HPDE6-E6E7 (cell line): Measurements from ENCODE around the gene METAP2.
A peak's percentile ranks its signal among the peaks of the same experiment; 100 is the strongest.
"Not testable (repeated sequence)": the region's sequence is repeated elsewhere in the genome, so short reads cannot be mapped to it uniquely, and the experiment has no call there.

Experiments used
- DNase-seq: peaks from one replicate; pipeline ENCODE4 v3.0.0; 2011; ENCODE audit warnings: missing footprints; ENCODE audit errors: extremely low spot score

METAP2 gene

DNA sequence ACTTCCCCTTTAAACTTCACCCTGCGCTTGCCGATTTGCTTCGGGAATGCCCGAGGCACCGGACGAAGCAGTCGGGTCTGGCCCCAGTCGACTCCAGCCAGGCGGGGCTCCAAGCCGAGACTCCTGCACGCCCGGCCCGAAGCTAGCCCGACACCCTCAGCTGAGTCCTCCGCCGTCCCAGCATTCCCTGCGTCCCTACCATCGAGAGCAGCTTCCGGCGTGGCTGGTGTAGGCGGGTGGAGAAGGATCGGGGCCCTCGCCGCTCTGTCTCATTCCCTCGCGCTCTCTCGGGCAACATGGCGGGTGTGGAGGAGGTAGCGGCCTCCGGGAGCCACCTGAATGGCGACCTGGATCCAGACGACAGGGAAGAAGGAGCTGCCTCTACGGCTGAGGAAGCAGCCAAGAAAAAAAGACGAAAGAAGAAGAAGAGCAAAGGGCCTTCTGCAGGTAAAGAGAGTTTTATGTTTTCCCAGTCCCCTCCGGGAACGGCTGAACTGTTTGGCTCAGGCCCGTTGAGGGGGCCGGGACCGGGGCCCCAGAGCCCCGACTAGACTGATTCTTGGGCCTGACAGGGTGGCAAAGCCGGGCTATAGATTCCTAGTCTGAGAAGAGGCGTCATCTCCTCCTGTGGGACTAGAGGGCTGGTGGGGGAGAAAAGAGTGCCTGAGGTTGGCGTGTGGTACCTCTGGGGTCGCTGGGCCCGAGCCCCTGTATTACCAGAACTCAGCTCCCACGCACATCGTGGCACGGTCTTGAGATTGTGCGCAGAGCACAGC lies at the start of gene METAP2:
TSS of gene METAP2 (plus strand) at position 269 of the 776 bp plus-strand sequence. CDS start at position 297, 28 bp downstream.
- peak; percentile 93 for DNase-seq

DNA sequence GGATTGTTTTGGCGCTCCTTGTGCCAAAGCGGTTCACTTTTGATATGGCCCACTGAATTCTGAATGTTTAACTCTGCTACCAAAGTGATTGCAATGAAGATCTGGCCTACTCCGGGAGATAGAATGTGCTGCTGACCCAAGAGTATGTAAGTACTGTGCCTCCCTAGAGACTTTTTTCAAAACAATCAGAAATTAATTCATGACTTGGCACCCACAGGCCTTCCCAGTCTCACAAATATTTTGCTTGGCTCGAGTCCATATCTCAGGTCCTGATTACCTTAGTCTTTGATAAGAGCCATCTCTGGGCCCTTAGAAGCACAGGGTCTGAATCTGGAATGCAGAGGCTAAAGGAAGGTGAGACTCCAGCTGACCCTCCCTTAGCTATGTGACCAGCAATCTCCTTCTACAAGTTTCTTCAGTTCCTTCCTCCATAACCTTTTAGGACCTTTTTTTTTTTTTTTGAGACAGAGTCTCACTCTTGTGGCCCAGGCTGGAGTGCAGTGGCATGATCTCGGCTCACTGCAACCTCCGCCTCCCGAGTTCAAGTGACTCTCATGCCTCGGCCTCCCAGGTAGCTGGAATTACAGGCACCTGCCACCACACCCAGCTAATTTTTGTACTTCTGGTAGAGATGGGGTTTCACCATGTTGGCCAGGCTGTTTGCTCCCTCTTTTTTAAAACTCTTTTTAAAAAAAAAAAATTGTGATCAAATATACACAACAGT lies 49.5 kb upstream of the METAP2 start:
- no peak for DNase-seq

DNA sequence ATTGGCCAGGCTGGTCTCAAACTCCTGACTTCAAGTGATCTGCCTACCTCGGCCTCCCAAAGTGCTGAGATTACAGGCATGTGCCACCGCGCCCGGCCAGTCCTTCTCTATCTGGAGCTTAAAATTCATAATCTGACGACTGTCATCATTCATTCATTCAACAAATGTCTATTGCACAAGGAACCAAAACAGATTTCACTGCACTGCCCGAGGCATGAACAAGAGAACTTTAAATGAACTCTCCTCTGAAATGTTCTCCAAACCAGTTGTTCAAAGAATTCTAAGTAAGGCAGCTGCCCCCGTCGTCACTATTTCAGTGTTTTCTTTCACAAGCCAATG lies 44.8 kb upstream of the METAP2 start:
- no peak for DNase-seq

DNA sequence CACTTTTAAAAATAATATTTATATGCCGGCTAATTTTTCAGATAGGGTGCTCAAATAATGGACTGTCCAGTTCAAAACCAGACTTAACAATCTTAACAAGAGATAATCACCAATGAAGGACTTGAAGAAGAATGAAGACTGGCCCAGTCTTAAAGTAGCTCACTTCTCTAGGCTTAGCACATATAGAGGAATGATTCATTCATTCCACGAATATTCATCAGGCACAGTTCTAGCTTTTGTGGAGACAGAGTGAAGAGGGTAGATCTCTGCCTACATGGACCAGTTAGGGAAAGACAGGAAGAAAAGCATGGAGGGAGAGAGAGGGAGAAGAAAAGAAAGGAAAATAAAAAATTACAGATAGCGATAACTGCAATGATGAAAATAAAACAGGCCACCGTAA lies 42.8 kb upstream of the METAP2 start:
- DNase-seq, result no peak

DNA sequence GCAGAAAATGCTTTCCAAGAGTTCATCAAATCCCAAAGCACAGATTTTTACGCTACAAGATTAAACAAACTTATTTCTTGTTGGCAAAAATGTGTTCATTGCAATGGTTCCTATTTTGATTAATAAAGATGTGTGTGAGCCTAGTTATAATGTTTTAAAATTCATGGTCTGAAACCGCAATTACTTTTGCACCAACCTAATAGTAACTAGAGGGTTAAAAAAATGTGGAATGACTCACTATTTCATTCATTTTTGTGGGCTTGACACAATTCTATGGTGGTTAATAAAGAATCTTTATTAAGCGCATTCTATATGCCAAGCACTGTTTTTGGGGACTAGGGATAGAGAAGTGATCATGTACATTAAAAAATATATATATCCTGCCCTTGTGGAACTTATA lies 38.6 kb upstream of the METAP2 start:
- DNase-seq, result no peak

DNA sequence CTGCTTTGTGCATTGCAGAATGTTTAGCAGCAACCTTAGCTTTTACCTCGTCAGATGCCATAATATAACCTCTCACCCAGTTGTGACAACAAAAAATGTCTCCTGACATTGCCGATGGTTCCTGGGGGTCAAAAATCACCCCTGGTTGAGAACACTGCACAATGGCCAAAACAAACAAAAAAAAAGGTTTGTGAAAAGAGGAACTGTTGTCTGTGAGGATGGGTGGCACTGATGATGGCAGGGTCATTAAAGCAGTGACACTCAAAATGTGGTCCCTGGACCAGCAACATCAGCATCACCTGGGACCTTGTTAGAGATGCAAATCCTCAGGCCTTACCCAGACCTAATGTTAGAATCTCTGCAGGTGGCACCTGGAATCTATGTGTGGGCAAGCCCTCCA lies 36.4 kb upstream of the METAP2 start:
- no peak for DNase-seq

DNA sequence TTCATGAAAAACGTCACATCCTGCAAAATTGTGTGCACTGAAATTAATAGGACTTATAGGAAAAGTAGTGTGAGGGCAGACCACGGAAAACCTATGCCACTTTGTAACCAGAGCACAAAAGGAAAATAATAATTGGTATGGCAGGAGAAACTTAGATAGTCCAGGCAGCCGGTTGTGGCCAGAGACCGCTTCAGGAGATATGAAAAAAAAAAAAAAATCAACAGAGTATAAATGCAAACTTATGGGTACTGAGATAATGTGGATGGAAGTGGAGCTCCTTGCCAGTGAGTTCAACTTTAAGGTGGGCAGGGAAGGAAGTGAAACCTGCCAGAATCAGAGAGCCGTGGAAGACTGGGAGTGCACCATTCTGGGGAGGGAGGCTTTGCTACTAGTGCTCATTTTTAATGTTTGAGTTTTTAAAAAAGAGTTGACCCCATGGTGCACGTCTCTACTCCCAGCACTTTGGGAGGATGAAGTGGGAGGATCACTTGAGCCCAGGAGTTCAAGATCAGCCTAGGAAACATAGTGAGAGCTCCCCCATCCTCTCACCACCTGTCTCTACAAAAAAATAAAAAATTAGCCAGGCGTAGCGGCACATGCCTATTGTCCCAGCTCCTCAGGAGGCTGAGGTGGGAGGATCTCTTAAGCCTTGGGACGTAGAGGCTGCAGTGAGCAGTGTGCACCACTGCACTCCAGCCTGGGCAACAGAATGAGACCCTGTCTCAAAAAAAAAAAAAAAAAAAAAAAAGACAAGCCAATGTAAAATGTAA lies 34.3 kb upstream of the METAP2 start:
- no peak for DNase-seq

DNA sequence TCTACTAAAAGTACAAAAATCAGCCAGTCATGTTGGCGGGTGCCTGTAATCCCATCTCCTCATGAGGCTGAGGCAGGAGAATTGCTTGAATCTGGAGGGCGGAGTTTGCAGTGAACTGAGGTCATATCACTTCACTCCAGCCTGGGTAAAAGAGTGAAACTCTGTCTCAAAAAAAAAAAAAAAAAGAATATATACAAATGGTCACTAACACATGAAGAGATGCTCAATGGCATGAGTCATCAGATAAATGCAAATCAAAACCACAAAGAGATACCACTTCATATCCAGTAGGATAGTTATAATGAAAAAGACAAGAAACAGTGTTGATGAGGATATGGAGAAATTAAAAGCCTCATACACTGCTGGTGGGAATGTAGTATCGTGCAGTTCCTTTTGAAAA lies 33.6 kb upstream of the METAP2 start:
- no peak for DNase-seq

DNA sequence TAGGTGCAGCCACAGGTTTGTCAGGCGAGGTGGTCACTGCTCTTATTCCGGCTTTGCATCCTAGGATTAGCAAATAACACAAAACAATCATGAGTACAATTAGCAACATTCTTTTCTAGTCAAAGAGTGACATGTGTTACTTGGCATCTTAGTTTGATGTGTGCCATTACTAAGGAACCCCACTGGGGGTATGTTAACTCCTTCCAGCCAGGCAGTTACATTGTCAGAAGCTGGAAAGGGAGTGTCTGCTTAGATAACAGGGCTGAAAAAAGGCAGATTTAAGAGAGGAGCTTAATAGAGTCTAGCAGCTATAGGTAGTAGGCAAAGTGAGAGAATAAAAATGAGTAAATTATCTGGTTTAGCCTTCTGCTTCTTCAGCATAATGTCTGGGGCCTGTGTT lies 30.5 kb upstream of the METAP2 start:
- DNase-seq, result no peak

DNA sequence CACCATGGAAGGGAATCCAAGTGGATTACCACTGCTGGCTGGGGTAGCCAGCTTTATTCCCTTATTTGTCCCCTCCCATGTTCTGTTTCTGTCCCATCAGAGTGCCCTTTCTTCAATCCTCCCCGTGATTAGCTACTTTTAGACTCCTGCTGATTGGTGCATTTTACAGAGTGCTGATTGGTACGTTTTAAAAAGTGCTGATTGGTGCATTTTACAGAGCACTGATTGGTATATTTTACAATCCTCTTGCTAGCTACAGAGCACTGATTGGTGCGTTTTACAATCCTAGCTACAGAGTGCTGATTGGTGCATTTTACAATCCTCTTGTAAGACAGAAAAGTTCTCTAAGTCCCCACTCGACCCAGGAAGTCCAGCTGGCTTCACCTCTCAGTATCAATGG lies 28.9 kb upstream of the METAP2 start:
- DNase-seq, result not testable (repeated sequence)

DNA sequence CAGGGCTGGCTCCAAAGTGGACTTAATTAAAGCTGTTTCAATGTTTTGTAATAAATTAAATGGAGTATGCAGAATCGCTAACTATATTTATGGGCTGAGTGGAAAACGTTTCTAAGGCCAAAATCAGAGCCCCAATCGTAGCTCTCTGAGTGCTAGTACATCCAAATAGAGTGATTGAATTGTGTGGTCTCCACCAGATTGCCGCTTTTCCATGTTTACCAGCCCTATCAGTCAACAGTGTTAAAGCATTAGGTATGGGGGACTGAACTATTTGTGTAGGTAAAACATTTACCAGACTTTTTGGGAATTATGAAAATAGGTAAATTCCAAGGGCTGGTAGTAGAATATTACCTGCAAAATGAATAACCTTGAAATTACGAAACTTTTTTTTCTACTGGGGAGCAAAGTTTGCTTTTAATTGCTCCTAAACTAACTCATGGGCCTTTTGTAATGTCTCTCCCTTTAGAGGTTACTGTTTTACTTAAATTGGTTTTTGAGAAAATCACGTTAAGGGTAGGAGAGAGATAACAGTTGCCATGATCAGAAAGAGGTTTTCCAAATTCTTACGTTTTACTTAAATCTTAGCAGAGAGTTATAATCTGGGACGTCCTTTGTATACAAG lies 28.0 kb upstream of the METAP2 start:
- no peak for DNase-seq

DNA sequence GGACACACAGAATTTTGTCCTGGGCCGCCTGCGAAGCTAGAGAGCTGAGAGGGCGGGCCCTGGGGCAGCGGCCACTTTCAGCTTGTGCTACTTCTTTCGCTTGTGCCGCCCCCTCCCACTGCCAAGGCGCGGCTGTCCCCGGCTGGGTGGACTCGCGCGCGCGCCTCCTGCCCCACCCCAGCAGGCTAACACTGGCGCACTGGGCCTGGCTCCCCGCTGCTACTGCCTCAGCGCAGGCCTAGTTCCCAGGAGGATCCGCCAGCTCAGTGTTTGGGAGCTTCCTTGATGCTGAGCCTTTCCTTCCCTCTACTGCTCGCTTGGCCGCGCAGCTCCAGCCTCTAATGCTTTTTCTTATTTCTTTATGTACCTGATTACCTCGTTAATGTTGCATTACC lies 27.4 kb upstream of the METAP2 start:
- DNase-seq, result no peak

DNA sequence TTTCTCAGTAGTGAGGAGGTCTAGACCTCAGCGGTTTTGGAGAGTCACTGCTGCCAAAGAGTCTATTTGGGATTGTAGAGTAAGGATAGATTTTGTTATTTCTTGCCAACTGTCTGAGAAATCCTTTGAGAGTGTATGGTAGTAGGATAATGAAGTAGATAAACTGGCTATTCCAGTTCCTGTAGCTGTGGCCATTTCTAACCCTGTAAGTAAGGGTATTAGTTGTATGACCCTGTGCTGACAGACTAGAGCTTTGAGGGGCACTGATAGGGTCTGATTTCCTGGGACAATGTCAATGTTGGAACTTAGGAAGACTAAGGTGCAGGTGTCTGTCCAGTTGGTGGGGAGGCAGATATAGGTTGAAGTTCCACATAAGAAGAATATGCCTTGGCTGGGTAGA lies 24.3 kb upstream of the METAP2 start:
- DNase-seq, result not testable (repeated sequence)

DNA sequence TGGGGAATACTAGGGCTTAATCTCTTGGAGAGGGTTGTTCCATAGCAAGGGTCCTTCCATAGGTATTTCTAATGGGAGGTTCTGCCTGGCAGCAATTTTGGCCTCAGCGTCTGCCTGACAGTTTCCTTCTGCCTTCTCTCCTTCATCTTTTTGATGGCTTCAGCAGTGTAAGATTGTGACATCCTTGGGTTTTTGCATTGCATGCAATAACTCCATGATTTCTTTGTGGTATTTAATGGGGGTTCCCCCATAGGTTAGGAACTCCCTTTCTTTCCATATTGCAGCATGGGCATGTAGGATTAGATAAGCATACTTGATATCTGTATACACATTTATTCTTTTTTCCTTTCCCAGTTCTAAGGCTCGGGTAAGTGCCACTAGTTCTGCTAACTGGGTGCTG lies 21.5 kb upstream of the METAP2 start:
- not testable (repeated sequence) for DNase-seq

DNA sequence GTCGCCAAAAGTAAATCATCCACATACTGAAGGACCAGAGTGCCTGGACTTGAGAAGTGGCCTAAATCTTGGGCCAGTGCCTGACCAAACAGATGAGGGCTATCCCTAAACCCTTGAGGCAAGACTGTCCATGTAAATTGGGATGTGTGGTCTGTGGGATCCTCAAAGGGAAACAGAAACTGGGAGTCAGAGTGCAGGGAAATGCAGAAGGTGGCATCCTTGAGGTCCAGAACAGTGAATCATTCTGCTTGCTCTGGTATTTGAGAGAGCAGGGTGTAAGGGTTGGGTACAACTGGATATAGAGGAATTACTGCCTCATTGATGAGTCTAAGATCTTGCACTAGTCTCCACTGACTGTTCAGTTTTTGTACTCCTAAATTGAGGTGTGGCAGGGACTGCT lies 20.1 kb upstream of the METAP2 start:
- DNase-seq, result not testable (repeated sequence)

DNA sequence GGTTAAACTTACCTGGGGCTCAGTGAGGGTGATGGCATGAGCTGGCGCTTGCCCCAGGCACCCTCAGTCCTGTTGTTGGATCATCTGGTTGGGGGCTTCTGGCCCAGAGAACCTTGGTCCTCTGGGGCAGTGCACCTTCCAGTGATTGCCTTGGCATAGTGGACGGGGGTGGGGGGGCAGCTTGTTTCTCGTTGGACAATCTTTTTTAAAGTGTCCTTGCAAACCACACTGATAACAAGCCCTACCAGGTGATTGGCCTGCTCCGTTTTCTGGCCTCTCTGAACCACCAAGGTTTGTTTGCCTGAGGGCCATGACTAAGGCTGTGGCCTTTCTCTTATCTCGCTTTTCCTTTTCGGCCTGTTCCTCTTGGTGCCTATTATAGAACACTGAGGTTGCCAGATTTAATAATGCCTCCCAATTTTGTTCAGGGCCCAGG lies 19.2 kb upstream of the METAP2 start:
- DNase-seq, result not testable (repeated sequence)

DNA sequence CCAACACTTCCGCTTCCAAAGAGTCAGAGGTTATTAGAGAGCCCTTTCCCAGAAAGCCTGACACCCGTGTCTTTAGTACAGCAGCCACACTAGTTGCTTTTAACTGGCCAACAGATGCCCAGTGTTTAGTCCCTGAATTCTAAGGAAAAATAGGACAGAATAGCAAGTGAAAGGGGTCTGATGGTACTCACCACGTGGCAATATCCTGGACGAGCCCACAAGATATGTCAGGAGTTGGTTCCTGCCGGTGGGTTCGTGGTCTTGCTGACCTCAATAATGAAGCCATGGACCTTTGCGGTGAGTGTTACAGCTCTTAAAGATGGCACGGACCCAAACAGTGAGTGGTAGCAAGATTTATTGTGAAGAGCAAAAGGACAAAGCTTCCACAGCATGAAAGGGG lies 16.3 kb upstream of the METAP2 start:
- DNase-seq, result not testable (repeated sequence)

DNA sequence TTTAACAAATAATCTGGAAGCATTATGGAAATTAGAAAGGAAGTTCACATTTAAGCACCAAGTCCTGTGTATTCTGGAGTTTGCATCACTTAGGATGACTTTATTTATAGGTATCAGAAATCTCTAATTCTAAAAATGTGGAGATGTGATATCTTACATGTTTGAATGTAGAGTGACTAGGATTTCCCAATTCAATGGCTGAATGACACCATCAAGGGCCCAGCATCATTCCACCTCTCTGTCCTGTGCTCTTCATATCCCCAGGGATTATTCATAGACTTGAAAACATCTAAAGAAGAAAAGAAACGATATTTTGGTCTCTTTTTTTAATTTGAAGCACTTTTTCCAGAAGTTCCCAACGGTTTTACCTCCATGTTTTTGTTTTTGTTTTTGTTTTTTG lies 15.2 kb upstream of the METAP2 start:
- DNase-seq, result no peak

DNA sequence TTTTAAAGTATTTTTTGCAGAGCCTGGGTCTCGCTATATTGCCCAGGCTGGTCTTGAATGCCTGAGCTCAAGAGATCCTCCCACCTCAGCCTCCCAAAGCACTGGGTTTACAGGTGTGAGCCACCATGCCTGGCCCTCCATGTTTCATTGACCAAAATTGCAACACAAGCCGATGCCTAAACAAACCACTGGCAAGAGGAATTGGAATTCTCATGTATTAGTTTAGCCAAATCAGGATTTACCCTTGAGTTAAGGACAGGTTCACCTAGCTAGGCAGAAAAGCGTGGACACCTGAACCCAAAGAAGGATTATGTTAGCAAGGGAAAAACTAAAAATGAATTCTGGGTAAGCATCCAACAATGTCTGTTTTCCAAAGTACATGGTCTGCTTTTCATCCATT lies 14.6 kb upstream of the METAP2 start:
- DNase-seq, result no peak

DNA sequence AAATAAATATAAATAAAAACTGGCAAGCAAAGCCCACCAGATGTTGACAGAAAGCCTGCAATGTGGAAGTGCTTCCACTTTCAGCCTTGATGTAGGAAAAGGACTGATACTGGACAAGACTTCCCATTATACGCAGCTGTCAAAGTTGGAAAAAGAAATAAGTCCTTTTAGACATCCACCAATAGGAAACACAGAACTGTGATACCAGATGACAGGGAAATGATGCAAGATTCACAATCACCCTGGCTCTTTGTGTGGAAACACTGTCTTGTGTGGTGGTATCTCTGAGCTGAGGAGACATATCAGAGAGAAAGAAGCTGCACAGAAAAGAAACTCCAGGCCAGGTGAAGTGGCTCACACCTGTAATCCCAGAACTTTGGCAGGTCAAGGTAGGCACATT lies 13.8 kb upstream of the METAP2 start:
- no peak for DNase-seq

DNA sequence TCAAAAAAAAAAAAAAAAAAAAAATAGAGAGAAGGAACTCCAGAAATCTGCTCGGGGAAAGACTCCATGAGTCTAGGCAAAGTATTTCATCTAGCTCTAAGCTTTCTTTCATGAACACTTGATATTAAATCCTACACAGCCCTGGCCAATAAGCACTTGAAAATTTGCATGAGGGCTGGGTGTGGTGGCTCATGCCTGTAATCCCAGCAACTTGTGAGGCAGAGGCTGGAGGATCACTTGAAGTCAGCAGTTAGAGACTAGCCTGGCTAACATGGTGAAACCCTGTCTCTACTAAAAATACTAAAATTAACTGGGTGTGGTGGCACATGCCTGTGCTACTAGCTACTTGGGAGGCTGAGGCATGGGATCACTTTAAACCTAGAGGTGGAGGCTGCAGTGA lies 13.1 kb upstream of the METAP2 start:
- DNase-seq, result no peak

DNA sequence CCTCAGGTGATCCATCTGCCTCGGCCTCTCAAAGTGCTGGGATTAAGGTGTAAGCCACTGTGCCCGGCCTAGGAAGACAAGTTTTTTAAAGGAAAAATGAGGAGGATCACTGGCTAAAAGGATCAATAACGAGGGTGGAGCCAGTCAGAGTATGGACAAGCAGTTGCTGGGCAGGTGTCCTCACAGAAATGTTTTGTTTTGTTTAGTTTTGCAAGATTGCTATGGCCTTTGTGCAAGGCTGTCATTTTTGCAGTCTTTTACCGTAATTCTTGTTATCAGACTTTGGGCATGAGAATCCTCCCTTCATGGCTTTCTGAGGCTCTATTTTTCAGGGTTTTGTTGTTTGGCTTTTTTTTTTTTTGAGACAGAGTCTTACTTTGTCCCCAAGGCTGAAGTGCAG lies 11.9 kb upstream of the METAP2 start:
- no peak for DNase-seq
